HEK293T (cell line): Measurements from ENCODE around the gene PXK.

Experiments
- BHLHE40 ChIP-seq: fragments of 450-650 bp; IDR thresholded peaks from 2 replicates; pipeline ENCODE4 v1.6.1; 2016; ENCODE audit warnings: mild to moderate bottlenecking, moderate library complexity, borderline replicate concordance
- ELF4 ChIP-seq: fragments of 450-650 bp; IDR thresholded peaks from 2 replicates; pipeline ENCODE4 v1.6.1; 2017; ENCODE audit warnings: antibody characterized with exemption
- FOXA1 ChIP-seq: fragments of 450-650 bp; IDR thresholded peaks from 2 replicates; pipeline ENCODE4 v1.6.1; 2016; ENCODE audit warnings: mild to moderate bottlenecking
- HDGF ChIP-seq: fragments of 450-650 bp; IDR thresholded peaks from 2 replicates; pipeline ENCODE4 v1.6.1; 2017; ENCODE audit warnings: antibody characterized with exemption, borderline replicate concordance
- NFRKB ChIP-seq: fragments of 450-650 bp; IDR thresholded peaks from 2 replicates; pipeline ENCODE4 v1.6.1; 2016; ENCODE audit warnings: mild to moderate bottlenecking, moderate library complexity
- PKNOX1 ChIP-seq: fragments of 450-650 bp; IDR thresholded peaks from 2 replicates; pipeline ENCODE4 v1.6.1; 2016
- SP1 ChIP-seq: fragments of 450-650 bp; IDR thresholded peaks from 2 replicates; pipeline ENCODE4 v1.6.1; 2017
- SUZ12 ChIP-seq: fragments of 450-650 bp; IDR thresholded peaks from 2 replicates; pipeline ENCODE4 v1.6.1; 2016; ENCODE audit warnings: mild to moderate bottlenecking
- TARDBP ChIP-seq: fragments of 450-650 bp; IDR thresholded peaks from 2 replicates; pipeline ENCODE4 v1.6.1; 2016
- ZNF384 ChIP-seq: fragments of 450-650 bp; IDR thresholded peaks from 2 replicates; pipeline ENCODE4 v1.6.1; 2016

DNA sequence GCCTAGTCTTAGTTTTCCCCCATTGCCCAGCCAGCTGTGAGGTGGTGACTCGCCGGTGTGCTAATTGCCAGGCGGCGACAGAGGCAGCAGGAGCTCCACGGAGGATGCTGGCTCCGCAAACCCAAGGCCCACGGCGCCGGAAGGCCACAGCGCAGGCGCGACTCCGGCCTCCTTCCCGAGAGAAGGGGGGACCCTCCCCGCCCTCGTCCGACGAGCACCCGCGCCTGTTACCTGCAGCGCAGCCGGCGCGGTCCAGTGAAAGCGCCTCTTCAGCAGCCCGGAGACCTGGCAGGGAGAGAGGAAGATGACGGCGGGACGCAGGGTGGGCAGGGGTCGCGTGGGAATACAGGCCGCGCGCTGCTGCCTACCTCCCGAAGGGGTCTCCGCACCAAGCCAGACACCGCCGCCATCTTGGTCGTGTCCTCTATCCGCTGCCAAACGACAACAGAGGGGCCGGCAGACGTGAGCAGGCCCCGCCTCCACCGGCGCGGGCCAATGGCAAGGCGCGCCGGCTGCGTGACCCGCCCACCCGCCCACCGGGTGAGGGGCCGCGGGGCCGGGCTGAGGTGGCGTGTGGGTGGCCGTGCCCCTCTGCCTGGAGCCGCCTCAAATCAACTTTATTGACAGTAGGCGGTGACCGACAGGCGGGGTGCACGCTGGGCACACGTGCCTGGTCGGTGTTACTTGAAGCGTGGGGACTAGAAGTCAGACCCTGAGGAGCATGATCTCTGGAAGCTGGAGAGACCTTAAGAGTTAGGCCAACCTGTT is 100.9 kb downstream of the PXK start, which contains the start of gene PDHB:
- TF ChIP-seq PKNOX1 (peak; percentile 93), ZNF384 (no peak), HDGF (no peak; the same call in 1 of the 2 replicates), FOXA1 (no peak), SP1 (no peak), ELF4 (no peak), TARDBP (no peak), BHLHE40 (no peak; the same call in 1 of the 2 replicates), NFRKB (peak; percentile 56; the same call in 1 of the 2 replicates), SUZ12 (no peak)
